GM20000 (cell line): ENCODE data around the gene NEUROG1.

ENCODE experiments used
- DNase-seq: peaks from one replicate; pipeline ENCODE4 v3.0.0; 2012; ENCODE audit warnings: low spot score
- TF ChIP-seq, protein P1 (sequence below): IDR thresholded peaks from 2 replicates; pipeline ENCODE4 v1.5.1; 2012; ENCODE audit warnings: mild to moderate bottlenecking, control low read depth; ENCODE audit errors: extremely low read depth, missing control alignments

The NEUROG1 gene

DNA sequence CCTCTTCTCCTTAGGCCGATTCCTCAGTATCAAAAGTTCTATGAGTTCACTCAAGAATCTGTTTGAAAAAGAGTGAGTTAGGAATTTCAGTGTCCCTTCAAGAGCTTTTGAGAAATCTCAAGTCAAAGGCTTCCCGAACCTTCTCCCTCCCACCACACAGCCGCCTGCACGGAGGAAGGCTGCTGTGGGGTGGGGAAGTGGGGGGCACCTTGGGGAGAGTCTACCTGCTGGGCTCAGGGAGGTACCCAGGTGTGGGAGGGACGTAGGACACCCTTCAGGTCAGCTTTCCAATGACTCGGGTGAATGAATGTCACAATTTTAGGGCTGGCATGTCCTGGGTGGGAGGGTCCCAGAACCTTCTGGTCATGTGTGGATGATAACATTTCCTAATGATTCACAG is 25.5 kb upstream of the NEUROG1 start:
- TF ChIP-seq, protein P1, sequence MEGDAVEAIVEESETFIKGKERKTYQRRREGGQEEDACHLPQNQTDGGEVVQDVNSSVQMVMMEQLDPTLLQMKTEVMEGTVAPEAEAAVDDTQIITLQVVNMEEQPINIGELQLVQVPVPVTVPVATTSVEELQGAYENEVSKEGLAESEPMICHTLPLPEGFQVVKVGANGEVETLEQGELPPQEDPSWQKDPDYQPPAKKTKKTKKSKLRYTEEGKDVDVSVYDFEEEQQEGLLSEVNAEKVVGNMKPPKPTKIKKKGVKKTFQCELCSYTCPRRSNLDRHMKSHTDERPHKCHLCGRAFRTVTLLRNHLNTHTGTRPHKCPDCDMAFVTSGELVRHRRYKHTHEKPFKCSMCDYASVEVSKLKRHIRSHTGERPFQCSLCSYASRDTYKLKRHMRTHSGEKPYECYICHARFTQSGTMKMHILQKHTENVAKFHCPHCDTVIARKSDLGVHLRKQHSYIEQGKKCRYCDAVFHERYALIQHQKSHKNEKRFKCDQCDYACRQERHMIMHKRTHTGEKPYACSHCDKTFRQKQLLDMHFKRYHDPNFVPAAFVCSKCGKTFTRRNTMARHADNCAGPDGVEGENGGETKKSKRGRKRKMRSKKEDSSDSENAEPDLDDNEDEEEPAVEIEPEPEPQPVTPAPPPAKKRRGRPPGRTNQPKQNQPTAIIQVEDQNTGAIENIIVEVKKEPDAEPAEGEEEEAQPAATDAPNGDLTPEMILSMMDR: no peak
- DNase-seq: no peak

DNA sequence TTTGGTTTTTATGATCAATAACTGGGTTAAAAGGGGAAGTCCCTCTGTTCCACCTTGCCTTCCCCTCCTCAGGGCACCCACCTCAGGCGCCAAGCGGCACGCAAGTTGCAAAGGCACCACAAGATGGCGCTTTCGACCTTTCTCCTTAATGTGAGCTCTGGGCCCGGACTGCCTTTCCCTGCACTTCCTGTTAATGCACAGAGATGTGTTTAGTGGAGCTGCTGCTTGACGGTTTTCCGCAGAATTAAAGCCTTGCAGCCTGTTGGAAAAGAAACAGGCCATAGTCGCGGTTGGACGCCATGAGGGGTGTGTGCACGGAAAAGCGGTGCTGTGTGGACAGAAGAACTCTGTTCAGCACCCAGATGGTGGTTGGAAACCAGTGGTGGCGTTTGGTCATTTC is 25.1 kb upstream of the NEUROG1 start:
- TF ChIP-seq, protein P1: peak; percentile 92
- DNase-seq: peak; percentile 79

DNA sequence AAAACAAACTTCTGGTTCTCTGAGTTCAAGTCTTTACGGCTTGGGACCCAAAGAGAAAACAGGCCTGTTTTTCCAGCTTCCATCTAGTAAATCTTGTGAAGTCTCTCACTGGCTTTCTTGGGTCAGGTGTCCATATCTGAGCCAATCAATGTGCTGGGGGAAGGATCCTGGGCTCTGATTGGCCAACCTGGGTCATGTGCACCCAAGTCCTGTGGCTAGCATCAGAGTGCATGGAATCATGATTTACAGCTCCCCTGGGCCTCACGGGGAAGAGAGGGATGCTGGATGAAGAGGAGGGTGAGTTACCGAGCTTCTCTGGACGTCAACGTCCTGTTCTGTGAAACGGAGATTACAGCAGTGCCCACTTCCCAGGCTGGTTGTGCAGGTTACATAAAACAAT is 23.6 kb upstream of the NEUROG1 start:
- TF ChIP-seq, protein P1: no peak
- DNase-seq: no peak

DNA sequence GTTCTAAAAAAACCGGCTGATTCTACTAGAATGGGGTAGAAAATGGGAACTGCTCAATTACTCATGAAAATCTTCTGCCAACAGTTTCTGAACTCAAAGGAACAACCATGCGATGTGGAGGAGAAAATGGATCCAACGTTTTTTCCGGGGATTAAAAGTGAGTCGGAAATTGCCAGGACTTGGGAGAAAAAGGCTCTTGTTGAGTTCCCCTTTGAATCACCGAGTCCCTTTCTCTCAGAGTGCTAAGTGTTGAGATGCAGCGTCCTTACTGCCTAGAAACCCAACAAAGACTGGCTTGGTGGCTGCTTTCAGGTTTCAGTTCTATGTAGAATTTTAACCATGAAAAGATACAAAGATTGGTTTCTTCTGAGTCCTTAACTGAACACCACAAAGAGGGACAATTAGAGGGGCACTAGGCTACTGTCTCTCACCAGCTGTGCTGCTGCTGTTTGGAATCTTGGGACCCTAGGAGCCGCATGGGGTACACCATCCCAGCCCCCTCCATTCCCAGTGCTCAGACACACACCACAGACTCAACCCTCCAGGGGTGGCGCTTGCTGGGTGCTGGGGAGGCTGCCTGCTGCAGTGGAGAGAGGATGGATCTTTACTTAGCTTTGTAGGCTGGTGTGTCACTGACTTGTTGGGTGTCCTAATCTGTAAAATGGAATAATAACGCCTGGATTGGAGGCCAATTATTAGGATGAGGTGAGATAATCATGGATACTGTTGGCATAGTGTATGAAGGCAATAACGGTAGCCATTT is 21.5 kb upstream of the NEUROG1 start:
- no peak for DNase-seq
- TF ChIP-seq, protein P1: no peak

DNA sequence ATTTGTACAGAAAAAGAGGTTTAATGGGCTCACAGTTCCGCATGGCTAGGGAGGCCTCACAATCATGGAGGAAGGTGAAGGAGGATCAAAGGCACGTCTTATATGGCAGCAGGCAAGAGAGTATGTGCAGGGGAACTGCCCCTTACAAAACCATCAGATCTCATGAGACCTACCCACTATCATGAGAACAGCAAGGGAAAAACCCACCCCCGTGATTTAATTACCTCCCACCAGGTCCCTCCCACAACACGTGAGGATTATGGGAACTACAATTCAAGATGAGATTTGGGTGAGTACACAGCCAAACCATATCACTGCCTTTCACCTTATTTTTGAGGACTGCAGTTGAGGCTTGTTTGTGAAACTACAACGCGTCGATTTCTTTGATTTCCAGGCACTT is 20.9 kb upstream of the NEUROG1 start:
- TF ChIP-seq, protein P1: no peak

DNA sequence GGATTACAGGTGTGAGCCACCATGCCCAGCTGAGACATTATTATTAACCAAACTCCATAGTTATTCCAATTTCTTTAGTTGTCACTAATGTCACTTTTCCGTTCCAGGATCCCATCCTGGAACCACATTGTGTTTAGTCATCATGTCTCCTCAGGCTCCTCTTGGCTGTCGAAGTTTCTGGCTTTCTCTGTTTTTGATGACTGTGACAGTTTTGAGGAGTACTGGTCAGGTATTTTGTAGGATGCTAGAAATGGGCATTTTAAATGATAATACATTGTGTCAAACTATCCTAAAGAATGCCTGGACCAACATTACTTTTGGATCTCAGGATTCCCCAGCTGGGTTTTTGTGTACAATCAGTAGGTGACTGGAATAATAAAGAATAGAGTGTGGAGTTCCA is 19.8 kb upstream of the NEUROG1 start:
- TF ChIP-seq, protein P1: no peak

More for the DNA sequence above, 20.9 kb upstream of the NEUROG1 start:
- DNase-seq: no peak

DNA sequence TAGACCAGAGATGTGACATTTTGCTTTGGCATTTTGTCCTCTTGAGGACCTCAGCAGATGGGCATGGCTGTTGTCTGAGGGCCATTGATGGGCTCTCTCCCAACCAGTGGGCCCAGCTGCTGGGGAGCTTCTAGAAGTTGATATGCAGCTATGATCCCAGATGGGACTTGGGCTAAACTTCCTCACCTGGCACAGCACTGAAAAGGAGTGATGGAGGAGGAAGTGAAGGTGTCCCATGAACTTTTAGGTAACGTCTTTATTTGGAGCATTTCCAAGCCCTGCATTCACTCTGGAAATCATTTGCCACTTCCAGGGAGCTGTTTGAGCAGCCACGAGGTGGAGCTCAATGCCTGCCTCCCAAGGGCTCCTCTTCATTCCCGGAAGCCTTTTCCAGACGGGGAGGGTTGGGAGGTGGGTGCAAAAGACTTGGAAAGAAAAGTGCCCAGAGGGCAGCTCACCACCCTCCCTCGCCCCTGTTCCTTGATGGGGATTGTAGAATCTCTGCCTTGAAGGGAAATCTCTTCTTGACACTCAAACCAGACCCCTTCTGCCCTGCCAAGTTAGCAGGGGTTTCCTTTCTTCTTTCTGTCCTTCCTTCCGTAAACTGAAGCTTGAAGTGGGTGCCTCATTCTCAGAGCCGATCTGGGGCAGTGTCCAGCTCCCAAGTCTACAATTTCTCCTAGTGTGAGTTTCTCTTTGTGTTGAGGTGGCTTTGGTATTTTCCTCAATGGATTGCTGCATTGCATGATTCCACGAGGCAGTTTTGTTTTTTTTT is 18.1 kb upstream of the NEUROG1 start:
- TF ChIP-seq, protein P1: no peak
- DNase-seq: no peak

More for the DNA sequence above, 19.8 kb upstream of the NEUROG1 start:
- DNase-seq: no peak
